Measurements from ENCODE around the gene BANF2. TPM values are rescaled to one million over a fixed set of nuclear protein-coding genes. Genes with fewer than 3 reads are reported as not detected.

The BANF2 gene
- total and polyA plus RNA-seq, 5 donors from 2014 or later = not detected

GRCh38 chr20:17749626-17749977 lies 49.8 kb downstream of the BANF2 start:
- Histone ChIP-seq H3K4me1 (ENCODE audit: control insufficient read depth, insufficient read depth, low read length, poor library complexity, severe bottlenecking) (no peaks in the 10 kb centered on the region), H3K36me3 (ENCODE audit: control insufficient read depth, insufficient read depth, low read length) (no peaks in the 10 kb centered on the region), H3K27ac (ENCODE audit: insufficient read depth, low read length, poor library complexity, severe bottlenecking) (no peak overlapping the region), H3K4me3 (ENCODE audit: low read depth, low read length) (no peak overlapping the region), H3K27me3 (ENCODE audit: control insufficient read depth, insufficient read depth, low read length) (no peaks in the 10 kb centered on the region), H3K9me3 (ENCODE audit: control insufficient read depth in 2 of 2, low read length in 2 of 2) (no peaks in the 10 kb centered on the region)
- H3K36me3 Mint-ChIP-seq = no peaks in the 10 kb centered on the region
- DNase-seq (no peak), ATAC-seq (ENCODE audit: low read depth in 2 of 2) (no peak)
- H3K27me3 Mint-ChIP-seq = peaks cover 5% of the 10 kb centered on the region
- H3K9me3 Mint-ChIP-seq = peaks cover 0 to 2% (median 0%) of the 10 kb centered on the region in 7 donors
- no peaks in the 10 kb centered on the region for H3K4me1 Mint-ChIP-seq
- no peak overlapping the region for H3K27ac Mint-ChIP-seq
- H3K4me3 Mint-ChIP-seq = no peak overlapping the region

GRCh38 chr20:17749978-17750721 lies 50.4 kb downstream of the BANF2 start:
- no peak for DNase-seq
- Mint-ChIP-seq H3K36me3 (no peaks in the 10 kb centered on the region), H3K9me3 (peaks cover 0 to 2% (median 0%) of the 10 kb centered on the region in 7 donors), H3K4me3 (no peak overlapping the region), H3K27me3 (peaks cover 5% of the 10 kb centered on the region), H3K27ac (no peak overlapping the region), H3K4me1 (no peaks in the 10 kb centered on the region)
- Histone ChIP-seq H3K9me3 (ENCODE audit: control insufficient read depth in 2 of 2, low read length in 2 of 2) (no peaks in the 10 kb centered on the region), H3K4me3 (ENCODE audit: low read depth, low read length) (no peak overlapping the region), H3K27me3 (ENCODE audit: control insufficient read depth, insufficient read depth, low read length) (no peaks in the 10 kb centered on the region), H3K27ac (ENCODE audit: insufficient read depth, low read length, poor library complexity, severe bottlenecking) (no peak overlapping the region), H3K4me1 (ENCODE audit: control insufficient read depth, insufficient read depth, low read length, poor library complexity, severe bottlenecking) (no peaks in the 10 kb centered on the region), H3K36me3 (ENCODE audit: control insufficient read depth, insufficient read depth, low read length) (no peaks in the 10 kb centered on the region)
- ATAC-seq (ENCODE audit: low read depth in 2 of 2) = no peak

- ATAC-seq (ENCODE audit: low read depth in 2 of 2) = no peak
- H3K27ac Mint-ChIP-seq = no peak overlapping the region
- Histone ChIP-seq H3K4me1 (ENCODE audit: control insufficient read depth, insufficient read depth, low read length, poor library complexity, severe bottlenecking) (no peaks in the 10 kb centered on the region), H3K27me3 (ENCODE audit: control insufficient read depth, insufficient read depth, low read length) (no peaks in the 10 kb centered on the region), H3K36me3 (ENCODE audit: control insufficient read depth, insufficient read depth, low read length) (no peaks in the 10 kb centered on the region), H3K4me3 (ENCODE audit: low read depth, low read length) (no peak overlapping the region), H3K27ac (ENCODE audit: insufficient read depth, low read length, poor library complexity, severe bottlenecking) (no peak overlapping the region), H3K9me3 (ENCODE audit: control insufficient read depth in 2 of 2, low read length in 2 of 2) (no peaks in the 10 kb centered on the region)
- no peaks in the 10 kb centered on the region for H3K36me3 Mint-ChIP-seq
- DNase-seq = no peak
- peaks cover 5% of the 10 kb centered on the region for H3K27me3 Mint-ChIP-seq
- peaks cover 0 to 2% (median 0%) of the 10 kb centered on the region in 7 donors for H3K9me3 Mint-ChIP-seq
- H3K4me3 Mint-ChIP-seq = no peak overlapping the region
- H3K4me1 Mint-ChIP-seq = no peaks in the 10 kb centered on the region
These were observed 50.9 kb downstream of the BANF2 start for GRCh38 chr20:17750722-17751045.

- Histone ChIP-seq H3K9me3 (ENCODE audit: control insufficient read depth in 2 of 2, low read length in 2 of 2) (no peaks in the 10 kb centered on the region), H3K4me3 (ENCODE audit: low read depth, low read length) (no peak overlapping the region), H3K27ac (ENCODE audit: insufficient read depth, low read length, poor library complexity, severe bottlenecking) (no peak overlapping the region), H3K36me3 (ENCODE audit: control insufficient read depth, insufficient read depth, low read length) (no peaks in the 10 kb centered on the region), H3K27me3 (ENCODE audit: control insufficient read depth, insufficient read depth, low read length) (no peaks in the 10 kb centered on the region), H3K4me1 (ENCODE audit: control insufficient read depth, insufficient read depth, low read length, poor library complexity, severe bottlenecking) (no peaks in the 10 kb centered on the region)
- Mint-ChIP-seq H3K4me1 (no peaks in the 10 kb centered on the region), H3K4me3 (no peak overlapping the region), H3K9me3 (peaks cover 0 to 4% (median 0%) of the 10 kb centered on the region in 7 donors), H3K27me3 (peaks cover 5% of the 10 kb centered on the region), H3K36me3 (no peaks in the 10 kb centered on the region), H3K27ac (no peak overlapping the region)
- DNase-seq = no peak
- no peak for ATAC-seq (ENCODE audit: low read depth in 2 of 2)
These were observed 51.9 kb downstream of the BANF2 start for GRCh38 chr20:17751640-17752039.

GRCh38 chr20:17752459-17752858 lies 52.7 kb downstream of the BANF2 start:
- Mint-ChIP-seq H3K36me3 (no peaks in the 10 kb centered on the region), H3K27ac (peak overlapping the region in 1 of 3 donors; percentile 26), H3K9me3 (peaks cover 0 to 4% (median 0%) of the 10 kb centered on the region in 7 donors), H3K4me1 (no peaks in the 10 kb centered on the region), H3K27me3 (peaks cover 5% of the 10 kb centered on the region), H3K4me3 (no peak overlapping the region)
- Histone ChIP-seq H3K9me3 (ENCODE audit: control insufficient read depth in 2 of 2, low read length in 2 of 2) (no peaks in the 10 kb centered on the region), H3K36me3 (ENCODE audit: control insufficient read depth, insufficient read depth, low read length) (no peaks in the 10 kb centered on the region), H3K4me1 (ENCODE audit: control insufficient read depth, insufficient read depth, low read length, poor library complexity, severe bottlenecking) (no peaks in the 10 kb centered on the region), H3K27ac (ENCODE audit: insufficient read depth, low read length, poor library complexity, severe bottlenecking) (no peak overlapping the region), H3K27me3 (ENCODE audit: control insufficient read depth, insufficient read depth, low read length) (no peaks in the 10 kb centered on the region), H3K4me3 (ENCODE audit: low read depth, low read length) (no peak overlapping the region)
- no peak for DNase-seq
- ATAC-seq (ENCODE audit: low read depth in 2 of 2) = no peak

GRCh38 chr20:17753516-17753915 lies 53.8 kb downstream of the BANF2 start:
- H3K9me3 ChIP-seq (ENCODE audit: control insufficient read depth in 2 of 2, low read length in 2 of 2) = peaks cover 0 to 2% of the 10 kb centered on the region in 2 experiments
- ATAC-seq (ENCODE audit: low read depth in 2 of 2) = no peak
- no peaks in the 10 kb centered on the region for H3K4me1 Mint-ChIP-seq
- H3K36me3 Mint-ChIP-seq = peaks cover 5% of the 10 kb centered on the region
- no peak for DNase-seq
- peaks cover 0 to 7% (median 4%) of the 10 kb centered on the region in 7 donors for H3K9me3 Mint-ChIP-seq
- peaks cover 5% of the 10 kb centered on the region for H3K27me3 Mint-ChIP-seq
- no peaks in the 10 kb centered on the region for H3K27me3 ChIP-seq (ENCODE audit: control insufficient read depth, insufficient read depth, low read length)
- H3K4me3 ChIP-seq (ENCODE audit: low read depth, low read length) = no peak overlapping the region
- H3K4me1 ChIP-seq (ENCODE audit: control insufficient read depth, insufficient read depth, low read length, poor library complexity, severe bottlenecking) = no peaks in the 10 kb centered on the region
- no peak overlapping the region for H3K4me3 Mint-ChIP-seq
- no peak overlapping the region for H3K27ac ChIP-seq (ENCODE audit: insufficient read depth, low read length, poor library complexity, severe bottlenecking)
- no peak overlapping the region for H3K27ac Mint-ChIP-seq
- H3K36me3 ChIP-seq (ENCODE audit: control insufficient read depth, insufficient read depth, low read length) = no peaks in the 10 kb centered on the region

- Mint-ChIP-seq H3K4me3 (no peak overlapping the region), H3K27me3 (peaks cover 1% of the 10 kb centered on the region), H3K9me3 (peaks cover 0 to 11% (median 6%) of the 10 kb centered on the region in 7 donors), H3K36me3 (peaks cover 5% of the 10 kb centered on the region), H3K27ac (no peak overlapping the region), H3K4me1 (no peaks in the 10 kb centered on the region)
- H3K9me3 ChIP-seq (ENCODE audit: control insufficient read depth in 2 of 2, low read length in 2 of 2) = peaks cover 0 to 4% of the 10 kb centered on the region in 2 experiments
- H3K4me1 ChIP-seq (ENCODE audit: control insufficient read depth, insufficient read depth, low read length, poor library complexity, severe bottlenecking) = no peaks in the 10 kb centered on the region
- H3K27ac ChIP-seq (ENCODE audit: insufficient read depth, low read length, poor library complexity, severe bottlenecking) = no peak overlapping the region
- H3K36me3 ChIP-seq (ENCODE audit: control insufficient read depth, insufficient read depth, low read length) = no peaks in the 10 kb centered on the region
- H3K4me3 ChIP-seq (ENCODE audit: low read depth, low read length) = no peak overlapping the region
- no peak for DNase-seq
- no peaks in the 10 kb centered on the region for H3K27me3 ChIP-seq (ENCODE audit: control insufficient read depth, insufficient read depth, low read length)
- ATAC-seq (ENCODE audit: low read depth in 2 of 2) = no peak
These were observed 56.8 kb downstream of the BANF2 start for GRCh38 chr20:17756529-17756928.

GRCh38 chr20:17757496-17757895 lies 57.7 kb downstream of the BANF2 start:
- Mint-ChIP-seq H3K36me3 (peaks cover 5% of the 10 kb centered on the region), H3K27me3 (no peaks in the 10 kb centered on the region), H3K4me1 (no peaks in the 10 kb centered on the region), H3K4me3 (no peak overlapping the region), H3K27ac (no peak overlapping the region), H3K9me3 (peaks cover 0 to 11% (median 6%) of the 10 kb centered on the region in 7 donors)
- peaks cover 0 to 4% of the 10 kb centered on the region in 2 experiments for H3K9me3 ChIP-seq (ENCODE audit: control insufficient read depth in 2 of 2, low read length in 2 of 2)
- H3K36me3 ChIP-seq (ENCODE audit: control insufficient read depth, insufficient read depth, low read length) = no peaks in the 10 kb centered on the region
- no peak for DNase-seq
- H3K4me1 ChIP-seq (ENCODE audit: control insufficient read depth, insufficient read depth, low read length, poor library complexity, severe bottlenecking) = no peaks in the 10 kb centered on the region
- no peaks in the 10 kb centered on the region for H3K27me3 ChIP-seq (ENCODE audit: control insufficient read depth, insufficient read depth, low read length)
- ATAC-seq (ENCODE audit: low read depth in 2 of 2) = no peak
- H3K27ac ChIP-seq (ENCODE audit: insufficient read depth, low read length, poor library complexity, severe bottlenecking) = no peak overlapping the region
- no peak overlapping the region for H3K4me3 ChIP-seq (ENCODE audit: low read depth, low read length)

Data from CD4-positive, CD25-positive, alpha-beta regulatory T cell (primary cell).